ENCODE measurements around the gene TPRN.

GRCh38 chr9:137229903-137230704 is 29.6 kb upstream of the TPRN start:
- TF ChIP-seq POLR2AphosphoS5 (IDR thresholded peaks at IDR 0.05) (no peak), EP300 (IDR thresholded peaks at IDR 0.05) (no peak)
- TF ChIP-seq, protein P1, sequence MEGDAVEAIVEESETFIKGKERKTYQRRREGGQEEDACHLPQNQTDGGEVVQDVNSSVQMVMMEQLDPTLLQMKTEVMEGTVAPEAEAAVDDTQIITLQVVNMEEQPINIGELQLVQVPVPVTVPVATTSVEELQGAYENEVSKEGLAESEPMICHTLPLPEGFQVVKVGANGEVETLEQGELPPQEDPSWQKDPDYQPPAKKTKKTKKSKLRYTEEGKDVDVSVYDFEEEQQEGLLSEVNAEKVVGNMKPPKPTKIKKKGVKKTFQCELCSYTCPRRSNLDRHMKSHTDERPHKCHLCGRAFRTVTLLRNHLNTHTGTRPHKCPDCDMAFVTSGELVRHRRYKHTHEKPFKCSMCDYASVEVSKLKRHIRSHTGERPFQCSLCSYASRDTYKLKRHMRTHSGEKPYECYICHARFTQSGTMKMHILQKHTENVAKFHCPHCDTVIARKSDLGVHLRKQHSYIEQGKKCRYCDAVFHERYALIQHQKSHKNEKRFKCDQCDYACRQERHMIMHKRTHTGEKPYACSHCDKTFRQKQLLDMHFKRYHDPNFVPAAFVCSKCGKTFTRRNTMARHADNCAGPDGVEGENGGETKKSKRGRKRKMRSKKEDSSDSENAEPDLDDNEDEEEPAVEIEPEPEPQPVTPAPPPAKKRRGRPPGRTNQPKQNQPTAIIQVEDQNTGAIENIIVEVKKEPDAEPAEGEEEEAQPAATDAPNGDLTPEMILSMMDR (IDR thresholded peaks at IDR 0.05), result no peak

Measured in sigmoid colon (tissue), 4 donors.